Skeletal muscle cell (primary cell): Measurements from ENCODE around the gene ZNF74.
"Not testable (repeated sequence)": the region's sequence is repeated elsewhere in the genome, so short reads cannot be mapped to it uniquely, and the experiment has no call there.

Experiments used
- DNase-seq: peaks from one replicate; pipeline ENCODE4 v3.0.0-alpha.2; 2010; ENCODE audit warnings: low read depth
- H3K4me3 ChIP-seq: 2 replicates; pipeline ENCODE4 v1.5.1; 2011; ENCODE audit warnings: low read depth, mild to moderate bottlenecking, control low read depth, low read length, moderate library complexity

The ZNF74 gene

GRCh38 chr22:20373195-20373706 lies 20.7 kb upstream of the ZNF74 start:
- not testable (repeated sequence) for H3K4me3 ChIP-seq, DNase-seq

GRCh38 chr22:20374130-20374529 lies 19.8 kb upstream of the ZNF74 start:
- not testable (repeated sequence) for DNase-seq

GRCh38 chr22:20376281-20376680 lies 17.7 kb upstream of the ZNF74 start:
- DNase-seq = not testable (repeated sequence)

More at GRCh38 chr22:20374130-20374529, 19.8 kb upstream of the ZNF74 start:
- not testable (repeated sequence) for H3K4me3 ChIP-seq

GRCh38 chr22:20376983-20377382 lies 17.0 kb upstream of the ZNF74 start:
- not testable (repeated sequence) for DNase-seq, H3K4me3 ChIP-seq

More at GRCh38 chr22:20376281-20376680, 17.7 kb upstream of the ZNF74 start:
- H3K4me3 ChIP-seq = not testable (repeated sequence)

- no peak overlapping the region for H3K4me3 ChIP-seq
- DNase-seq = no peak
These were observed 15.8 kb upstream of the ZNF74 start for GRCh38 chr22:20378110-20378509.

- DNase-seq, H3K4me3 ChIP-seq: not testable (repeated sequence)
These were observed 15.3 kb upstream of the ZNF74 start for GRCh38 chr22:20378684-20379083.

- no peak overlapping the region for H3K4me3 ChIP-seq
- no peak for DNase-seq
These were observed 13.5 kb upstream of the ZNF74 start for GRCh38 chr22:20380486-20380885.

- DNase-seq = no peak
These were observed 10.4 kb upstream of the ZNF74 start for GRCh38 chr22:20383538-20383937.

GRCh38 chr22:20384171-20384570 lies 9.8 kb upstream of the ZNF74 start:
- DNase-seq = no peak
- no peak overlapping the region for H3K4me3 ChIP-seq

More at GRCh38 chr22:20383538-20383937, 10.4 kb upstream of the ZNF74 start:
- H3K4me3 ChIP-seq = no peak overlapping the region

- DNase-seq = no peak
- H3K4me3 ChIP-seq = no peak overlapping the region
These were observed 9.1 kb upstream of the ZNF74 start for GRCh38 chr22:20384865-20385264.

GRCh38 chr22:20386336-20386735 lies 7.6 kb upstream of the ZNF74 start:
- DNase-seq = no peak
- no peak overlapping the region for H3K4me3 ChIP-seq

- no peak overlapping the region for H3K4me3 ChIP-seq
- DNase-seq = no peak
These were observed 7.0 kb upstream of the ZNF74 start for GRCh38 chr22:20386972-20387371.

- no peak for DNase-seq
These were observed 5.8 kb upstream of the ZNF74 start for GRCh38 chr22:20388200-20388599.

GRCh38 chr22:20389288-20389687 lies 4.7 kb upstream of the ZNF74 start:
- no peak for DNase-seq
- H3K4me3 ChIP-seq = no peak overlapping the region

More at GRCh38 chr22:20388200-20388599, 5.8 kb upstream of the ZNF74 start:
- H3K4me3 ChIP-seq = no peak overlapping the region

GRCh38 chr22:20390394-20390907 lies 3.5 kb upstream of the ZNF74 start:
- DNase-seq = no peak
- no peak overlapping the region for H3K4me3 ChIP-seq

- DNase-seq = no peak
- no peak overlapping the region for H3K4me3 ChIP-seq
These were observed 2.7 kb upstream of the ZNF74 start for GRCh38 chr22:20391222-20391621.

- not testable (repeated sequence) for DNase-seq, H3K4me3 ChIP-seq
These were observed 1.5 kb upstream of the ZNF74 start for GRCh38 chr22:20392365-20392881.

- peak overlapping the region; percentile 81 for H3K4me3 ChIP-seq
- DNase-seq = no peak
These were observed 807 bp upstream of the ZNF74 start for GRCh38 chr22:20392983-20393704.

GRCh38 chr22:20395181-20395906 lies 1.4 kb downstream of the ZNF74 start:
- no peak for DNase-seq
- peak overlapping the region; percentile 81 for H3K4me3 ChIP-seq

- DNase-seq = no peak
- no peak overlapping the region for H3K4me3 ChIP-seq
These were observed 1.9 kb downstream of the ZNF74 start for GRCh38 chr22:20395907-20396287.
